RWPE2 (cell line): ENCODE measurements around the gene C16orf46.

ENCODE experiments used
- ATAC-seq: fragments of 200-7000 bp; cut with Tn5 transposase; 3 replicates; pipeline ENCODE4 v1.9.1; 2021; ENCODE audit warnings: low read depth
- DNase-seq: peaks from one replicate; pipeline ENCODE4 v3.0.0-alpha.2; 2020; ENCODE audit warnings: low spot score
- H3K27ac ChIP-seq: fragments of 450-650 bp; 2 replicates; pipeline ENCODE4 v1.5.1; 2017; ENCODE audit warnings: mild to moderate bottlenecking; ENCODE audit not compliant: poor library complexity, severe bottlenecking
- H3K27me3 ChIP-seq: fragments of 250-450 bp; sonication (Bioruptor Pico); 2 replicates; pipeline ENCODE4 v1.5.1; 2021; ENCODE audit warnings: mild to moderate bottlenecking, moderate library complexity; ENCODE audit not compliant: insufficient read depth, poor library complexity, severe bottlenecking
- H3K36me3 ChIP-seq: fragments of 250-450 bp; sonication (Bioruptor Pico); 2 replicates; pipeline ENCODE4 v1.5.1; 2020; ENCODE audit warnings: low read depth, mild to moderate bottlenecking, moderate library complexity
- H3K4me1 ChIP-seq: fragments of 250-450 bp; sonication (Bioruptor Pico); 2 replicates; pipeline ENCODE4 v1.5.1; 2021; ENCODE audit warnings: mild to moderate bottlenecking, moderate library complexity; ENCODE audit not compliant: insufficient read depth, poor library complexity, severe bottlenecking
- H3K4me3 ChIP-seq: fragments of 250-450 bp; sonication (Bioruptor Pico); 2 replicates; pipeline ENCODE4 v1.5.1; 2021; ENCODE audit warnings: mild to moderate bottlenecking, moderate library complexity; ENCODE audit not compliant: severe bottlenecking
- H3K9me3 ChIP-seq: fragments of 250-450 bp; sonication (Bioruptor Pico); 2 replicates; pipeline ENCODE4 v1.5.1; 2021; ENCODE audit warnings: mild to moderate bottlenecking, moderate library complexity; ENCODE audit not compliant: severe bottlenecking
- CTCF ChIP-seq: fragments of 450-650 bp; IDR thresholded peaks from one replicate; pipeline ENCODE4 v1.5.1; 2017; ENCODE audit warnings: mild to moderate bottlenecking, moderate library complexity; ENCODE audit not compliant: poor library complexity, severe bottlenecking

The C16orf46 gene

GRCh38 chr16:81035398-81035974, 41.6 kb downstream of the C16orf46 start, which contains the start of gene ATMIN:
Gene ATMIN, plus strand, starts transcription at chr16:81035842. Its CDS starts 29 bp downstream, at chr16:81035871.
- H3K9me3 ChIP-seq, result no peaks in the 10 kb centered on the region
- ATAC-seq (peak; percentile 96), DNase-seq (peak; percentile 78)
- H3K27ac ChIP-seq, result peak within 1 kb of the TSS; percentile 51
- H3K4me3 ChIP-seq, result peak within 1 kb of the TSS; percentile 81
- H3K36me3 ChIP-seq, result peaks cover 30% of the 10 kb centered on the region
- peak; percentile 99 for TF ChIP-seq CTCF
- no peaks in the 10 kb centered on the region for H3K27me3 ChIP-seq
- H3K4me1 ChIP-seq, result peaks cover 3% of the 10 kb centered on the region

GRCh38 chr16:81029930-81030604, 47.0 kb downstream of the C16orf46 start:
- H3K4me1 ChIP-seq, result no peaks in the 10 kb centered on the region
- no peak for ATAC-seq
- H3K9me3 ChIP-seq, result no peaks in the 10 kb centered on the region
- H3K36me3 ChIP-seq, result peaks cover 49% of the 10 kb centered on the region
- no peak overlapping the region for H3K27ac ChIP-seq
- no peak for TF ChIP-seq CTCF
- H3K4me3 ChIP-seq, result no peak overlapping the region
- no peaks in the 10 kb centered on the region for H3K27me3 ChIP-seq
- no peak for DNase-seq

GRCh38 chr16:81026429-81026828, 50.6 kb downstream of the C16orf46 start:
- H3K27ac ChIP-seq, result no peak overlapping the region
- H3K4me1 ChIP-seq, result no peaks in the 10 kb centered on the region
- peaks cover 83% of the 10 kb centered on the region for H3K36me3 ChIP-seq
- H3K9me3 ChIP-seq, result no peaks in the 10 kb centered on the region
- TF ChIP-seq CTCF, result no peak
- DNase-seq (no peak), ATAC-seq (no peak)
- H3K27me3 ChIP-seq, result no peaks in the 10 kb centered on the region
- H3K4me3 ChIP-seq, result no peak overlapping the region

- no peak overlapping the region for H3K4me3 ChIP-seq
- H3K4me1 ChIP-seq, result no peaks in the 10 kb centered on the region
- no peaks in the 10 kb centered on the region for H3K27me3 ChIP-seq
- no peak overlapping the region for H3K27ac ChIP-seq
- no peak for TF ChIP-seq CTCF
- H3K9me3 ChIP-seq, result no peaks in the 10 kb centered on the region
- ATAC-seq (no peak), DNase-seq (no peak)
- H3K36me3 ChIP-seq, result peaks cover 96% of the 10 kb centered on the region
Observed at GRCh38 chr16:81018496-81018895, 58.5 kb downstream of the C16orf46 start.

GRCh38 chr16:81014672-81015071, 62.4 kb downstream of the C16orf46 start:
- DNase-seq, result no peak
- Histone ChIP-seq H3K4me1 (no peaks in the 10 kb centered on the region), H3K27ac (no peak overlapping the region)

More at GRCh38 chr16:81014672-81015071, 62.4 kb downstream of the C16orf46 start:
- no peaks in the 10 kb centered on the region for H3K9me3 ChIP-seq
- peaks cover 86% of the 10 kb centered on the region for H3K36me3 ChIP-seq
- ATAC-seq, result no peak
- H3K27me3 ChIP-seq, result no peaks in the 10 kb centered on the region
- no peak overlapping the region for H3K4me3 ChIP-seq
- no peak for TF ChIP-seq CTCF
